SK-N-SH (cell line): ENCODE data around the gene SMPD3. TPM values are rescaled to one million over a fixed set of nuclear protein-coding genes. Genes with fewer than 3 reads are reported as not detected.

Experiments used
- CTCF ChIA-PET: fragments of 300-600, 350-600 bp; formaldehyde crosslinking; extraction: SDS; loops from one replicate; lab custom pipeline; 2021; lab: Yijun Ruan, JAX
- POLR2A ChIA-PET: fragments of 350-600 bp; sonication (Branson Sonifier 250); formaldehyde crosslinking; extraction: SDS; loops from one replicate; lab custom pipeline; 2020; ENCODE audit warnings: antibody characterized with exemption, inconsistent platforms; lab: Yijun Ruan, JAX
- DNase-seq: peaks from one replicate; pipeline ENCODE4 v3.0.0; 2012
- H2AFZ ChIP-seq: fragments of 200-600 bp; sonication (generic); 2 replicates; pipeline ENCODE4 v1.8.1; 2016; ENCODE audit warnings: antibody characterized with exemption, mild to moderate bottlenecking, low read depth
- H3F3A ChIP-seq: fragments of 200-600 bp; sonication (generic); replicated peaks from 2 replicates; pipeline ENCODE3; 2016; ENCODE audit warnings: antibody characterized with exemption, mild to moderate bottlenecking; ENCODE audit not compliant: insufficient read depth
- H3K27ac ChIP-seq, 2 experiments: fragments of 200-500 bp in 1 of 2; fragments of 200-600 bp in 1 of 2; sonication (Bioruptor generic) in 1 of 2; sonication (generic), shearing (Covaris generic) in 1 of 2; 2 replicates each; pipeline versions ENCODE4 v1.5.1 to v1.6.1; 2014 to 2016; ENCODE audit warnings: low read depth in 2 of 2, inconsistent platforms in 1 of 2, low read length in 1 of 2, mild to moderate bottlenecking in 1 of 2, mixed read lengths in 1 of 2
- H3K27me3 ChIP-seq: fragments of 200-600 bp; sonication (generic), shearing (Covaris generic); 2 replicates; pipeline ENCODE4 v1.6.1; 2016; ENCODE audit warnings: mixed run types; ENCODE audit not compliant: insufficient read depth
- H3K36me3 ChIP-seq, 2 experiments: fragments of 200-500 bp in 1 of 2; fragments of 200-600 bp in 1 of 2; sonication (Bioruptor generic) in 1 of 2; sonication (generic) in 1 of 2; replicated peaks in 1 of 2; 2 replicates each; pipeline versions ENCODE3 to v1.5.1; 2014 to 2016; ENCODE audit warnings: low read length in 1 of 2, mild to moderate bottlenecking in 1 of 2; ENCODE audit not compliant: insufficient read depth in 2 of 2, control insufficient read depth in 1 of 2
- H3K4me1 ChIP-seq, 2 experiments: fragments of 200-500 bp in 1 of 2; fragments of 200-600 bp in 1 of 2; sonication (Bioruptor generic) in 1 of 2; sonication (generic), shearing (Covaris generic) in 1 of 2; 2 replicates each; pipeline versions ENCODE4 v1.5.1 to v1.6.1; 2014 to 2016; ENCODE audit warnings: low read depth in 1 of 2, low read length in 1 of 2, mixed run types in 1 of 2; ENCODE audit not compliant: insufficient read depth in 2 of 2, control insufficient read depth in 1 of 2
- H3K4me2 ChIP-seq: fragments of 200-600 bp; sonication (generic), shearing (Covaris generic); 2 replicates; pipeline ENCODE4 v1.6.1; 2017; ENCODE audit warnings: mixed run types
- H3K4me3 ChIP-seq, 2 experiments: fragments of 200-500 bp in 1 of 2; fragments of 200-600 bp in 1 of 2; sonication (Bioruptor generic) in 1 of 2; sonication (generic), shearing (Covaris generic) in 1 of 2; 2 replicates each; pipeline versions ENCODE4 v1.5.1 to v1.8.1; 2014 to 2016; ENCODE audit warnings: low read depth in 2 of 2, inconsistent platforms in 1 of 2, low read length in 1 of 2, mild to moderate bottlenecking in 1 of 2, mixed read lengths in 1 of 2, moderate library complexity in 1 of 2
- H3K79me2 ChIP-seq: fragments of 200-600 bp; sonication (generic); 2 replicates; pipeline ENCODE4 v1.8.1; 2017; ENCODE audit warnings: mild to moderate bottlenecking; ENCODE audit not compliant: insufficient read depth
- H3K9ac ChIP-seq: fragments of 200-600 bp; sonication (generic); 2 replicates; pipeline ENCODE4 v1.6.1; 2017; ENCODE audit warnings: mixed run types
- H3K9me2 ChIP-seq: fragments of 200-600 bp; sonication (generic); 2 replicates; pipeline ENCODE4 v1.6.1; 2017; ENCODE audit warnings: mixed run types
- H3K9me3 ChIP-seq: fragments of 200-600 bp; sonication (generic); 2 replicates; pipeline ENCODE4 v1.6.1; 2017; ENCODE audit warnings: mixed run types, mild to moderate bottlenecking, moderate library complexity
- H4K20me1 ChIP-seq: fragments of 200-600 bp; sonication (generic); 2 replicates; pipeline ENCODE4 v1.6.1; 2017; ENCODE audit warnings: mild to moderate bottlenecking, mixed run types; ENCODE audit not compliant: insufficient read depth
- CHD2 ChIP-seq: fragments of 150-350 bp; IDR thresholded peaks from 2 replicates; pipeline ENCODE4 v1.6.1; 2018; ENCODE audit warnings: low read length; ENCODE audit not compliant: partially characterized antibody
- ELF1 ChIP-seq: IDR thresholded peaks from 2 replicates; pipeline ENCODE4 v1.4.0; 2012
- FOSL2 ChIP-seq: IDR thresholded peaks from 2 replicates; pipeline ENCODE4 v1.4.0; 2012; ENCODE audit warnings: low read depth, mild to moderate bottlenecking, moderate library complexity, borderline replicate concordance
- FOXJ3 ChIP-seq: sonication (generic); formaldehyde crosslinking; IDR thresholded peaks from 2 replicates; pipeline ENCODE4 v1.5.1; 2020; ENCODE audit warnings: mild to moderate bottlenecking, missing genetic modification reagents
- GATA2 ChIP-seq: sonication (generic); formaldehyde crosslinking; IDR thresholded peaks from 2 replicates; pipeline ENCODE4 v1.5.0; 2020; ENCODE audit warnings: mild to moderate bottlenecking, missing genetic modification reagents
- IRF3 ChIP-seq: fragments of 150-350 bp; IDR thresholded peaks from 2 replicates; pipeline ENCODE4 v1.6.1; 2016; ENCODE audit warnings: mild to moderate bottlenecking, low read depth, low read length
- JUND ChIP-seq: IDR thresholded peaks from 2 replicates; pipeline ENCODE4 v1.4.0; 2012
- MAX ChIP-seq: IDR thresholded peaks from 2 replicates; pipeline ENCODE4 v1.4.0; 2012; ENCODE audit warnings: low read depth
- MXI1 ChIP-seq: IDR thresholded peaks from 2 replicates; pipeline ENCODE4 v1.6.1; 2012; ENCODE audit warnings: mild to moderate bottlenecking, low read depth, low read length, improper control_type of control experiment
- NFIC ChIP-seq: IDR thresholded peaks from 2 replicates; pipeline ENCODE4 v1.4.0; 2012; ENCODE audit warnings: borderline replicate concordance
- NRF1 ChIP-seq: IDR thresholded peaks from 2 replicates; pipeline ENCODE4 v1.6.1; 2012; ENCODE audit warnings: low read depth, mild to moderate bottlenecking, low read length
- PBX3 ChIP-seq: IDR thresholded peaks from 2 replicates; pipeline ENCODE4; 2012
- RCOR1 ChIP-seq: fragments of 150-350 bp; IDR thresholded peaks from 2 replicates; pipeline ENCODE4 v1.6.1; 2017; ENCODE audit warnings: antibody characterized with exemption, low read length
- RFX5 ChIP-seq: IDR thresholded peaks from 2 replicates; pipeline ENCODE4 v1.6.1; 2012; ENCODE audit warnings: mild to moderate bottlenecking, improper control_type of control experiment, low read length
- RXRA ChIP-seq: IDR thresholded peaks from 2 replicates; pipeline ENCODE4 v1.4.0; 2012; ENCODE audit warnings: low read depth, mild to moderate bottlenecking, borderline replicate concordance
- SMC3 ChIP-seq: IDR thresholded peaks from 2 replicates; pipeline ENCODE4 v1.6.1; 2012; ENCODE audit warnings: low read depth, low read length, improper control_type of control experiment
- TCF12 ChIP-seq: IDR thresholded peaks from 2 replicates; pipeline ENCODE4 v1.4.0; 2012
- TEAD4 ChIP-seq: IDR thresholded peaks from 2 replicates; pipeline ENCODE4 v1.4.0; 2012; ENCODE audit warnings: mild to moderate bottlenecking, borderline replicate concordance; ENCODE audit not compliant: insufficient read depth
- USF1 ChIP-seq: IDR thresholded peaks from 2 replicates; pipeline ENCODE4 v1.4.0; 2012; ENCODE audit warnings: low read depth, borderline replicate concordance
- USF2 ChIP-seq: fragments of 150-350 bp; IDR thresholded peaks from 2 replicates; pipeline ENCODE4 v1.6.1; 2017; ENCODE audit warnings: antibody characterized with exemption, low read length, low read depth, borderline replicate concordance
- YY1 ChIP-seq: IDR thresholded peaks from 2 replicates; pipeline ENCODE4 v1.4.0; 2012; ENCODE audit warnings: low read depth, mild to moderate bottlenecking
- ZBTB33 ChIP-seq: IDR thresholded peaks from 2 replicates; pipeline ENCODE4 v1.4.0; 2012; ENCODE audit warnings: low read depth, borderline replicate concordance
- WGBS: methylation state at CpG from one replicate; pipeline ENCODE4 v1.1.6; 2017; ENCODE audit warnings: low lambda C conversion rate; 5-methylcytosine and 5-hydroxymethylcytosine counted together
- polyA plus RNA-seq, 3 experiments: library from polyadenylated mRNA; depleted of rRNA; stranded (reverse); fragments of >200 nt; gene quantifications; 2 replicates each; pipeline ENCODE4 v1.2.3, GENCODE V29; 2012

SMPD3 gene
- polyA plus RNA-seq, 1 of the 3 experiments (the other 2 are of a cell fraction): 0.38 TPM

- ChIA-PET CTCF (interaction anchor here (1.3 kb wide), 1 partner anchor 10 kb away, joined by 3 read pairs; no protein-coding TSS in a partner anchor), POLR2A (no interaction called here)
These were observed 42.7 kb upstream of the SMPD3 start for GRCh38 chr16:68490829-68491575.

GRCh38 chr16:68490358-68490757, 42.0 kb upstream of the SMPD3 start:
- H3K27me3 ChIP-seq: no peaks in the 10 kb centered on the region
- H3K9ac ChIP-seq: no peak overlapping the region
- no peaks in the 10 kb centered on the region for H3K9me2 ChIP-seq
- H3K36me3 ChIP-seq: no peaks in the 10 kb centered on the region
- DNase-seq: no peak
- POLR2A ChIA-PET: no interaction called here
- no peaks in the 10 kb centered on the region for H3K79me2 ChIP-seq
- no peaks in the 10 kb centered on the region; a peak in 1 of 4 replicates for H3K4me1 ChIP-seq
- WGBS: 54% methylated on average over 1 of the region's 1 CpG
- no peak overlapping the region for H3K27ac ChIP-seq
- H3F3A ChIP-seq: no peaks in the 10 kb centered on the region
- TF ChIP-seq ELF1 (no peak), RFX5 (no peak), TEAD4 (no peak), ZBTB33 (no peak), NRF1 (no peak), USF2 (no peak), YY1 (no peak), CHD2 (no peak), JUND (no peak), MAX (no peak), IRF3 (no peak), FOXJ3 (CRISPR knock-in tag) (no peak), MXI1 (no peak), SMC3 (no peak), NFIC (no peak), TCF12 (no peak), PBX3 (no peak)
- CTCF ChIA-PET: interaction anchor here (0.7 to 1.8 kb wide), 3 partner anchors 25 to 39 kb away, joined by 3 to 4 read pairs (median 4); no protein-coding TSS in a partner anchor
- no peaks in the 10 kb centered on the region for H4K20me1 ChIP-seq
- H2AFZ ChIP-seq: no peak overlapping the region
- H3K4me2 ChIP-seq: no peak overlapping the region
- no peak overlapping the region for H3K4me3 ChIP-seq
- no peaks in the 10 kb centered on the region for H3K9me3 ChIP-seq

More at GRCh38 chr16:68490829-68491575, 42.7 kb upstream of the SMPD3 start:
- Histone ChIP-seq H3K4me2 (no peak overlapping the region), H4K20me1 (no peaks in the 10 kb centered on the region), H3F3A (no peaks in the 10 kb centered on the region), H3K9ac (no peak overlapping the region), H3K27ac (no peak overlapping the region), H2AFZ (no peak overlapping the region), H3K27me3 (no peaks in the 10 kb centered on the region), H3K9me2 (no peaks in the 10 kb centered on the region), H3K36me3 (no peaks in the 10 kb centered on the region), H3K4me3 (no peak overlapping the region), H3K9me3 (no peaks in the 10 kb centered on the region), H3K4me1 (no peaks in the 10 kb centered on the region; a peak in 1 of 4 replicates), H3K79me2 (no peaks in the 10 kb centered on the region)
- DNase-seq: no peak
- 55% methylated on average over 11 of the region's 13 CpGs for WGBS
- TF ChIP-seq JUND: 0 out of 2 replicates have a peak, but pooled peaks have one; percentile 4
- no peak for TF ChIP-seq SMC3
- TF ChIP-seq RCOR1: no peak
- TF ChIP-seq USF1: peak; percentile 75
- TF ChIP-seq GATA2 (CRISPR knock-in tag): no peak
- TF ChIP-seq FOSL2: peak; percentile 21; the same call in 1 of the 2 replicates
- peak; percentile 33; the same call in 1 of the 2 replicates for TF ChIP-seq TCF12
- no peak for TF ChIP-seq RXRA
